Sigmoid colon (tissue), 3 donors: ENCODE results near the gene ZNF326.
"Not testable (repeated sequence)": the region's sequence is repeated elsewhere in the genome, so short reads cannot be mapped to it uniquely, and the experiment has no call there.

Experiments used
- POLR2A ChIP-seq, 2 donors: fragments of 450-650 bp; IDR thresholded peaks; one replicate each; pipeline ENCODE4 v1.6.1; 2016; ENCODE audit warnings: antibody characterized with exemption in 2 of 2, mild to moderate bottlenecking in 2 of 2, moderate library complexity in 2 of 2
- TF ChIP-seq, protein P1 (sequence below), 4 experiments: fragments of 450-650 bp in 3 of 4; fragments of 200-600 bp in 1 of 4; IDR thresholded peaks; one replicate each; pipeline ENCODE4 v1.5.1; 2016 to 2019; ENCODE audit warnings: antibody characterized with exemption in 4 of 4, mild to moderate bottlenecking in 3 of 4, moderate library complexity in 2 of 4

DNA sequence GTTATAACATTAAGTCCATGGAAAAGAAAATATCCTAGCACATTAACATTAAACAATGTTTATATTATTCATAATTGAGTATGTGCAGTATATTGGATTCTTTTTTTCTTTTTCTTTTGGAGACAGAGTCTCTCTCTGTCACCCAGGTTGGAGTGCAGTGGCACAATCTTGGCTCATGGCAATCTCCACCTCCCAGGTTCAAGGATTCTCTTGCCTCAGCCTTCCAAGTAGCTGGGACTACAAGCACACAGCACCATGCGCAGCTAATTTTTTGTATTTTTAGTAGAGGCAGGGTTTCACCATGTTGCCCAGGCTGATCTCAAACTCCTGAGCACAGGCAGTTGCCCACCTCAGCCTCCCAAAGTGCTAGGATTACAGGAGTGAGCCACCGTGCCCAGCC, 12.1 kb upstream of the ZNF326 start:
- not testable (repeated sequence) for TF ChIP-seq POLR2A (IDR thresholded peaks at IDR 0.05)
- TF ChIP-seq, protein P1, sequence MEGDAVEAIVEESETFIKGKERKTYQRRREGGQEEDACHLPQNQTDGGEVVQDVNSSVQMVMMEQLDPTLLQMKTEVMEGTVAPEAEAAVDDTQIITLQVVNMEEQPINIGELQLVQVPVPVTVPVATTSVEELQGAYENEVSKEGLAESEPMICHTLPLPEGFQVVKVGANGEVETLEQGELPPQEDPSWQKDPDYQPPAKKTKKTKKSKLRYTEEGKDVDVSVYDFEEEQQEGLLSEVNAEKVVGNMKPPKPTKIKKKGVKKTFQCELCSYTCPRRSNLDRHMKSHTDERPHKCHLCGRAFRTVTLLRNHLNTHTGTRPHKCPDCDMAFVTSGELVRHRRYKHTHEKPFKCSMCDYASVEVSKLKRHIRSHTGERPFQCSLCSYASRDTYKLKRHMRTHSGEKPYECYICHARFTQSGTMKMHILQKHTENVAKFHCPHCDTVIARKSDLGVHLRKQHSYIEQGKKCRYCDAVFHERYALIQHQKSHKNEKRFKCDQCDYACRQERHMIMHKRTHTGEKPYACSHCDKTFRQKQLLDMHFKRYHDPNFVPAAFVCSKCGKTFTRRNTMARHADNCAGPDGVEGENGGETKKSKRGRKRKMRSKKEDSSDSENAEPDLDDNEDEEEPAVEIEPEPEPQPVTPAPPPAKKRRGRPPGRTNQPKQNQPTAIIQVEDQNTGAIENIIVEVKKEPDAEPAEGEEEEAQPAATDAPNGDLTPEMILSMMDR (IDR thresholded peaks at IDR 0.05), result not testable (repeated sequence)
